ENCODE results near the gene PCSK5.

Gene PCSK5

DNA sequence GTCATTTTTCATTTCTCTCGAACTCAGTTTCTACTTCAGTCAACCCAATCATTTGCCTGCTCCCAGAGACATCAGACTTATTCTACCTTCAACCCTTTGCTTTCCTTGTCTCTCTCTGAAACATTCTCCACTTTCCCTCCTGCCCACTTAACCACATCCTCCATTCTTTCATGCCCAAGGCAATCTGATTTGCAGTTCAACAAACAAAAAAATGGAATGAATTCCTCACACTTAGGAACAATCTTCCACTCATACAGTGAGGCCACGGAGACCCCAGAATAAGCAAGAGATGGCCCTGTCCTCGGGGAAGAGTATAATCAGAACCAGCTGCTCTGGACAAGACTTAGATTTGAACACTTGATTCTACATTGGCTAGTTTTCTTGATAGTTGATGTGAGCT is 323.3 kb downstream of the PCSK5 start:
- no peak for DNase-seq

DNA sequence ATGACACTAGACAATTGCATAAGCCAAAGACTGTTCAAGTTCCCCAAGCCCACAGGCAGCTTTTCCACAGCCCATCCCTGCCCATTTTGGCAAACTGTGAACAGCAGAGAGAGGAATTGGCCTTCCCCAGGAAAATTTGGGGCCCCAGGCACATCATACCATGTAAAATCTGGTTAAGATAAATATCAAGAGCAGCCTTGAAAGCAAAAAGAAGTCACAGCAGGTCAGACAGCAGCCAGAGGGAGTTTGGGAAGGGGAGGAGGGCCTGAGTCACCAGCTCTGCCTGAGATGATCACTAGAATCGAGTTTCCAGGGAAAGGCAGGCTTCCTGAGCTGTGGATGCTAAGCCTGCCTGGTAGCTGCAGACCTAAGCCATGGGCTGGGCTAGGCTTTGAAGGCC is 324.6 kb downstream of the PCSK5 start:
- no peak for DNase-seq

DNA sequence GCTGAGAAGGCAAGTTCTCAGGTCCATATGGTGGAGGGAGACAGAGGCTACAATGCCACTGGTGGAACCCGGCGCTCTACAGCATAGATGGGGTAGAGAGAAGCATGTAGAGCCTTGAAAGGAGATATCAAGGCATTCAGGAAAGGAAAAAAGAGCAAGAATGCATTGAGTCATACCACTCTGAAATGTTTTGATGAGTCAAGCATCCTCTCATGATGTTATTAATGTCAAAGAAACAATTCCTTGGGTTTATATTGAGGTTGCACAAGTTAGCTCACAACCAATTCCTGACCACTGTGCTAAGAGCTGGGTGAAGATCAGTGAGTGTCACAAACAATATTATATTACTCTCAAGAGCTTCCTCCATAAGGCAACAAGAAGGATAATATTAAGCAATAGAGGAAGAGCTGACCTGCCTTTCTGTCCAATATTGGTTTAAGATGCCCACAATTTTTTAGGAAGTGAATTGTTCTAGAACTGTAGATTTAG is 325.7 kb downstream of the PCSK5 start:
- DNase-seq, result no peak

DNA sequence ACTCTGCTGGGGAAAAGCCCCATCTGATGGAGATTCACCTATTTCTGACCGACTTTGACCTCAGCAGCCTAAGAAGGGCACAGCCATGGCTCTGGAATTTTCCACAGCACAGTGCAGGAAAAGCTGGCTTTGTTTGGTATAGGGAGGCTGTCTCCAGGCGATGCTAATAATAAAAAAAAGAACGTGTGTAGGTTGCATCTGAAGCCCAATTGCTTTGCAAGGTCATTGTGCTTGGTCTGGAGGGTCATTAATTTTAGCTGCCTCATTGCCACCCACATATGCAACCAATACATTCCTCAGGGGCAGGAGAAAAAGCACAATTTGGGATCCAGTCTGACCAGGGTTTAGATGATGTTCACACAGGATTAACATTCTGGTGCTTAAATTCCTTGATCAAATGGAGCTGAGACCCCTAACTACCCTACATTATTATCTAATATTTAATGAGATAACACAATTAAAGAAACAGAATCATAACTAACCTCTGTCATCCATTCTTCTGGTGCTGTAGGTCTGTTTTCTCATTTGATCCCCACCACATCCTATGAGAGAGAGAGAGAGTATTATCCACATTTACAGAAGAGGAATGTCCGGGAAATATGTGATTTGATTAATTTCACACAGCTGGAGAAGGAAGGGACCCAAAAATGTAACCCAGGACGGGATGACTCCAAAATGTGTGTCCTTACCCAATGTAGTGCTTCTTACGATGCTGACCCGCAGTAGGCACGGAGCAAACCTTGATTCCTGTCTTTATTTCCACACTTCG is 327.8 kb downstream of the PCSK5 start:
- DNase-seq, result no peak

DNA sequence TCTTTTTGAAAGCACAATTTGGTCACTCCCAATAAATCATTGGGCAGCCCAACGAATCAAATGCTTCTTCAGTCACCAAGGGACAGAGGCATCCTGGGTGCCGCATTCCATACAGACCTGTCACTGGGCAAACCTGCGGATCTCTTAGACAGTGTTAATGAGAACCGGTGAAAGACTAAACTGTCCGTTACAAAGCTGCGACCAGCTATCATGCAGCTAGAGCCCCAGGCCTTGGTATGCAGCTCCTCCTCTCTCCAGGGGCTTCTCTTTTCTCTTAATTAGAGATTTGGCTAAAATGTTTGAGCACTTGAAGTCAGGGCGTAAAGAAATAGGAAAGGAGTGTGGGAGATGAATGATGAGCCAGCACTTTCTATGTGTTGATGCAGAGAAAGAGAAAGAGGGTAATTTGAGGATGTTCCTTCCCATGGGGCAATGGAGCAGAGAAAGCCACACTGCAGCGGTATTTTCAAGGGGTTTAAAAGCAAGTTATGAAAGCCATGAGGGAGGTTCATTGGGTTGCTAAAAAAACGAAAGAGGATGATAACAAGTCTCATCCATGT is 328.5 kb downstream of the PCSK5 start:
- DNase-seq, result no peak

DNA sequence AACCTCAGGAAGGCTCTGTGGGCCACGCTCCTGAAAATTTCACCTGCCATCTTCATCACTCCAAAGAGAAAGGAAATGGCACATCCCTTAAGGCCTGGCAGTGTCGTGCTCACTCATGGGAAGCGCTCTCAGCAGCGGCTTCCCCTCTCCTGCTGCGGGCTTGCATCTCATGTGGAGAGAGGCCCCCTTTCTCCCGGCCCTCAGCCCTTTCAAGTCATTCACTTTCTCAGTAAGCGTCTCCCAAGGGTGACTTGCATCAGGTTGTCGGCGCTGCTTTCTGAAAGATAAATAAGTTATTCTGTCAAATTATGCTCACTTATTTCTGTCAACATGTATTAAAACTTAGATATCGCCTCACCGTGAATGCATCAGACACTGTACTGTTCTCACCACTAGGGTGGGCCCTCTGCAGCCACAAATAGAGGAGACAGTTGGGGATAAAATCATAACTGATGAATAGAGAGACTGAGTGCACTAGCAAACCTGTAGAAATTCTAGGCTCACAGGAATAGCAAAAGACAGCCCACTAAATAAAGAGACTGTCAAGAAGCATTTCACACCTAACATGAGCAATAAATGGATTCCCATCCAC is 329.2 kb downstream of the PCSK5 start:
- DNase-seq, result no peak

DNA sequence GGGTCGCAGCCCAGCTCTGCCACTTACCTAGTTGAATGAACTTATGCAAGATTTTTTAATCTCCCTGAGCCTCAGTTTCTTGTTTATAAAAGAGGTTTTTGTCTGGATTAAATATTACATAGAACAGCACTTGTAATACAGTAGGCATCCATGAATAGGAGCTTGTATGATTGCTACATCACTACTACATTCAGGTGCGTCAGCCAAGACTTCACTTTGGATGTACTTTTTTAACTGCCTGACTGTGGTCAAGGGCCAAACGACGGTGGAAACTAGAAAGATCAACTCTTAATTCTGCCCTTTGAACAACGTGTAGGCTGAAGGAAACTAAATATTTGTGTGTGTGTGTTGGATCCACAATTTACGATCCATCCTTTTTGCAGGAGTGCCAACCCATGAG is 330.9 kb downstream of the PCSK5 start:
- DNase-seq, result no peak

DNA sequence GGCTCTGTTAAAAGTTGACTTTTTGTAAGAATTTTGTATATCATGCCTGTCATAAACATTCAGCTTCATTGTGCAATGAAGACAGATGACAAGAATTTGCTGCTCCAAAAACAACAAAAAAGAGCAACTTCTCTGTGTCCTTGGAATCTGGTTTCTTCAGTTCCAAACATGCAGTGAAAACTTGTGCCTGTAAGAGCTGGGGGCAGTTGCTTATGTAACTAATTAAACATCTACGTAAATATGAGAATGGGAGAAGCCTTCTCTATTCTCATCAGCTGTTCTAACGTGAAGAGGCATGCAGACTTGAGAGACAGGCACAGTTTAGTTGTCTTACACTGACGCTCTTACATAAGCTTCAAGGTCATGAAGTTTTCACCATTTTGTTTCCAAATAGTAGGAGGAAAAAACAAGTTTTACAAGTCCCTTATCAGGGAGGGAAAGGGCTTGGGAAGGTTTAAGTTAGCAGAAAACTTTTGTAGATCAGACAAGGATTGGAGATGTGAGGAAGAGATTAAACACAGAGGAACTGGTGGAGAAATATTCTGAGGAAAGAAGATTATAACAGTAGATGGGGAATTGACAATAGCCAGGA is 333.4 kb downstream of the PCSK5 start:
- no peak for DNase-seq

DNA sequence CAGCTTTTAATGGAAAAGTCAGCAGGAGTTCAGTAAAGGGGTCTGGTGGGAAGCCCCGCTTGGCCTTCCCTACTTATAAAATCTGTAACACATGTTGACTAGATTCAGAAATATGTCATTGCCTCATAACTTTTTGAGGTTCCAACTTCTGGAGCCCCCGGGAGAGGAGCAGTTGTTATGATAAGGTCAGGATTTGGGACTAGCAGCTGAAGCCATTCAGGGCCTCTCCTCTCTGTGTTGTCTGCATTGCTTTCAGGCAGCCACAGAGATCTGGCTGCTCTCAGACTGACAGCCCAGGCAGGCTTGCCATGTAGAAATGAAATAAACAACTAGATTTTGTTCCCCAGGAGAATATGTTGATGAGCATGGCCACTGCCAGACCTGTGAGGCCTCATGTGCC is 336.7 kb downstream of the PCSK5 start:
- no peak for DNase-seq

DNA sequence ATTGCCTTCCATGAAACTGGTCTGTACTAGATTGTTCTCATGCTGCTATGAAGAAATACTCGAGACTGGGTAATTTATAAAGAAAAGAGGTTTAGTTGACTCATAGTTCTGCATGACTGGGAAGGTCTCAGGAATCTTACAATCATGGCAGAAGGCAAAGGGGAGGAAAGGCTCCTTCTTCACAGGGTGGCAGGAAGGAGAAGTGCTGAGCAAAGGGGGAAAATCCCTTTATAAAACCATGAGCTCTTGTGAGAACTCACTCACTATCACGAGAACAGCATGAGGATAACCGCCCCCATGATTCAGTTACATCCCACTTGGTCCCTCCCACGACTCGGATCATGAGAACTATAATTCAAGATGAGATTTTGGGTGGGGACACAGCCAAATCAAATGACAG is 340.5 kb downstream of the PCSK5 start:
- DNase-seq, result no peak

DNA sequence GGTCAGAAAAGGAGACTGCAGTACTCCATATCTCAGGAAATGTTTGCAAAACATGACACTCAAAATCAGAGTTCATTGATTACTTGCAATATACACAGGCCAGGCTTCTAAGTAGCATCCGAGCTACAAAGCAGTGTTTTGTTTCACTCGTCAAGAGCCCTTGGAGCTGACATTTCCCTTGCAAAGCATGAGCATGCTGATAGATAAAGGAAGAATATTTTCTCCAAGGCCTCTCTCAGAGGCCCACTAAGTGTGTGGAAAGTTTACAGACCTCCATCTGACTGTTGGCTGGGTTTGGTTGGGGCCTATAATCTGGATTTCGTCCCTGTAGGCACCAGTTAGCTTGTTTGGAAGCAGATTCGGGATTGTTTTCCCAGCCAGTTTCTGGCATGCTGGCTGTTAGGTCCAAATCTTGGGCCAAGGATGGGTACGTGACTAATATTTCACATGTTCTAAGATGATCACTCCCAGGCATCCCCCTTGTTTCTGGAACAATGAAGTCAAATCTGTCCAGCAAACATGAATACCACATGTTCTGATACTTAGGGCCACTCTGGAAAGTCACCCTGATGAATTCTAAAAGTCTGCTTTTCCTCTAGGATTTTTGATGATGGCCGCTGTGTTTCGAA is 342.5 kb downstream of the PCSK5 start:
- DNase-seq, result no peak

DNA sequence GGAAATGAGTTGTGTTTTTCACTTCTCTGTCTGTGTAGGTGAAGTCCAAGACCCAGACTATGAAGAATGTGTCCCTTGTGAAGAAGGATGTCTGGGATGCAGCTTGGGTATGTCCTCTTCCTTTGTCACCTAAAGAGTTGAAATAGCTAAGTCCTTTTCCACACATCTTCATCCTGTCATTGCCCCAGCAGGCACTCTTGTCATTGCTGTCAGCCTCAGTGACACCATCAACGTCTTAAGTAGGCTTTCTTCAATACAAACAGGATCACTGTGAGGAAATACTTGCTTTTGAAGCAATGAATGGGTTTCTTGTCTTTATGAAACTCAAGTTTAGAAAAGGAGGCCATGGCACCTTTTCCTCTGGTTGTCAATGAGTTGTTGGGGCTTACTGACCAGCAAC is 350.1 kb downstream of the PCSK5 start:
- DNase-seq, result no peak

DNA sequence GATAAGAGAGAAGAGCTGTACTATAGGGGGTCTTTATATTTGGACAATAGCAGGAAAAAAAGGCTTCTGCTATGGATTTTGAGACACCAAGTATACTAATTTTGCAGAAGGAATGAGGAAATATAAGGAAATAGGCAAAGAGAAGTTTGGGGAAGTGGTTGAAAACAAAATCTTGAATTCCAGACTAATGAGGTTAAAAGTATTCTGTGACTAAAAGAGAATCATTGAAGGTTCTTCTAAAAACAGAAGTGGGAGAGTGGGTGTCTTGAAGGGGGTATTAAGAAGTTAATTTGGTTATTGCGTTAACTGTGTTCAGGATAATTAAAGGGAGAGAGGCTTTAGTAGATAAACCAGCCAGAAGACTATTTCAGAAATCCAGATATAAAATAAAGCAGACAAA is 355.0 kb downstream of the PCSK5 start:
- DNase-seq, result no peak

DNA sequence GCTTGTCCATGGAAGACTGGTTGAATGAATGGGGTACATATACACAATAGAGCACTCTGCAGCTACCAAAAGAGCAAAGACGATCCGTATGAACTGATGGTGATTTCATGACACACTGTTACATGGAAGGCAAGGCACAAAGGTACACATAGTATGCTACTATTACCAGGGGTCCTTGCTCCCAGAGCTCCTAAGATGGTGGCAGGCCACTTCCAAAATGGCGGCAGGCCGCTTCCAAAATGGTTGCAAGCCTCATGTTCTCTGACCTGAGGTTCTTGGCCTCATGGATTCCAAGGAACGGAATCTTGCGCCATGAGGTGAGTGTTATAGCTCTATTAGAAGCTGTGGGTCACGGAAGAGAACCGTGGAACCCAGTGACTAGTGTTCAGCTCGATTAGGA is 356.2 kb downstream of the PCSK5 start:
- no peak for DNase-seq

DNA sequence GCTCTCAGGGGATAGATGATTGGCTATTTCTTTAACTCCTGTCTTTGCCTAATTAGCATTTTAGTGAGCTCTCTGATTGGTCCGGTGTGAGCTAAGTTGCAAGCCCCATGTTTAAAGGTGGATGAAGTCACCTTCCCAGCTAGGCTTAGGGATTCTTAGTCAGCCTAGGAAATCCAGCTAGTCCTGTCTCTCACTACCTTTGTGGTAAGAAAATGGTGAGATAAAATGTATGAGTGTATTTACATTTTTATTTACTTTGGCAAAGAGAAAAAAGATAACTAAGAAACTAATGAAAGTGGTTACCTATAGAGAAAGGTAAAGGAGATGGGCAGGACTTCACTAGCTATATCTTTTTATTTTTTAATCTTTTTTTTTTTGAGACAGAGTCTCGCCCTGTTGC is 357.0 kb downstream of the PCSK5 start:
- DNase-seq, result no peak

DNA sequence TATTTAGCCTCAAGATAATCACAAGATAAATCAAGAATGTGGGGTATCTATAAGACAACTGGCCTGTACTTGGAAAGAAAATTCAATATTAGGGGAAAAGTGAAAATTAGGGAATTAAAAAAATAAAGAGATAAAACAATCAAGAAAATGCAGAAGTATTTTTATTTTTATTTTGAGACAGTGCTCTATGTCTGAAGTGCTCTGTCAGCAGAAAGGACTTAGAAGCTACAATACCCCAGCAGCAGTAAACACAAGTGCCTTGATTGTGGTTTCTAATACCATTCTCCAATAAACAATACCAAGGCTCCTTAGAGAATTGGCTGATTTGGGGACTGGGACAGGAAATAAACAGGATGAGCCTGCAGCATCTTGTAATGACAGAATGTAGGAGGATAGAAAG is 358.8 kb downstream of the PCSK5 start:
- DNase-seq, result no peak

DNA sequence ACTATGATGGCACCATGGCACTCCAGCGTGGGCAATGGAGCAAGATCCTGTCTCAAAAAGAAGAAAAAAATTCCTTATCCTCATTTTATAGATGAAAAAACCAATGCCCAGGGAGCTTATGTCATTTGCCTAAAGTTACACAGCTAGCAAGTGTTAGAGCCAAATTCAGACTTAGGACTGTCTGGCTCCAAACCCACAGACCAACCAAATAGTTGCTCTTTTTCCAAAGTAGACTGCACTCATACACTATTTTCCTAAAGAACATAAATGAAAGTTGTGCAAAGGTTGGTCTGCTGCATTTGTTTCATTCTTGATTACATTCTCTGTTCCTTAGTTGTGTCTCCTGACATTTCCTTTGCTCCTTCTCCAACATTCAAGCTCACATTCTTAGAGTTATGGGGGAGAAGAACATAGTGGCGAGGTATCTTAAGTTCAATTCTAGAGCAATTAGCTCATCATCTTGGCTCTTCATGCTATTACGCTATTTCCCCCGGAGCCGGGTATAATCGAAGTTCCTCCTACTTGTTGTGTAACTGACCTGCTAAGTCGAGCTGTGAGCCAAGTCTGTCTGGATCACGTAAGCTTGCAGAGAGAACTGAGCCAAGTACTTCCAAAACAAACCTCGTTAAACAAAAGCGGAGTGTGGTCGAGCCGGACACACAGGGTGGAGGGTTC is 365.4 kb downstream of the PCSK5 start:
- no peak for DNase-seq

DNA sequence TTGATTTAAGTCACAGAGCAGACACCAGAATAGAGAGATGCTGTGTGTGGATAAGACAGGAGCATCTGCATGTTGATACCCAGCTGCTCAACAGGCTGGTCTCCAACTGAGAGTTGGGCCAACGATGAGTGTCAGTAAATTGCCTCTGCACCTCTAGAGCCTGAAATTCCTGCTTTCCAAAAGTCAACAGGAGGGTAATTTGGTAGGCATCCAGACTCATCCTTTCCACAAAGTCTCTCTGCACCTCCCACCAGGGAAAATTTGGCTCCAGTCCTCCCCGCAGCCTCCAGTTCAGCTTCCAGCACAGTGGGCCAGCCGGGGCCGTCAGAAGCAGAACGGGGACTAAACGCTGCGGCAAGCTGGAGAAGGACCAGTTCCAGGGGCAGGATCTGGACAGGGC is 366.8 kb downstream of the PCSK5 start:
- DNase-seq, result no peak

DNA sequence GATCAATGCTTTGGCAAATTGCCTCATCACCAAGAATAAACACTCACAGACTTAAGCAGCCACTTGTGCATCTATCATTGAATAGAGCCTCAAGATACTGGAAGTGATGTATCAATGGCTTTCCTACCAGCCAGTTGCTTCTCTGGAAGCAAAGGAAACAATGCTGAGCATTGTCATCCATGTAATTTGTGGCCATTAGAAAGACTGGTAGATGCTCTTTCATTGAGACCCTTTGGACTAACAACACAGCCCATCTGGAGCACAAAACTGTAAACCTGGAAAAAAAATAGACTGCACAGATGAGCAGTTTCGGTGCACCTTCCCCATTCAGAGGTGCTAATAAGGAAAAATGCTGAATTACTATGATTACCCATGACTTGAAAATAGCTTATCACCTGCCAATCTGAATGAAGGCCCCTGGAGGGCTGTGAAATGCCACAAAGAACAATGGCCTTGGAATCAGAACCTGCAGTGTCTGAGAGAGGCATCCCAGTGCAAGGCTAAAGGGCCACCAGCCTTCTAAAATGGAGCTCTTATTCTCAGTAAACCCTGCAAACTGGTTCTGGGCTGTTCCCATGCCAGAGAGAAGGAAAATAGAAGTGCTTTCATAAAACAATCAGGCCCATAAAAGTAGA is 376.3 kb downstream of the PCSK5 start:
- no peak for DNase-seq

DNA sequence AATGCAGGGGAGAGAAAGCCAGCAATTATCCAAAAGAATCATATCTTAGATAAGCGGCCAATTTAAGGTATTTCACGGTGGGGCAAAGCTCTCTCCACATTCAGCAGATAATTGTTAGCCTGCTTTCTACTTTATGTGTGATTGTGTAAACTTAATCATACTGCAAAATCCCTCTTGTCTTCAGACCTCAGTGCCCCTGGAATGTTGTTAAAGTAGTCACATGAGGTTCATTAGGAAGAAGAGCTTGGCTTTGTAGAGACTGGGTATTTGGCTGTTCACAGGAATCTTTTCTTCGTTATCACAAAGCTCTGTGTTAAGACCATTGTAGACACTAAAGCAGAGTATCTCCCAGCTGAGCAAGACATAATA is 376.8 kb downstream of the PCSK5 start:
- DNase-seq, result no peak

DNA sequence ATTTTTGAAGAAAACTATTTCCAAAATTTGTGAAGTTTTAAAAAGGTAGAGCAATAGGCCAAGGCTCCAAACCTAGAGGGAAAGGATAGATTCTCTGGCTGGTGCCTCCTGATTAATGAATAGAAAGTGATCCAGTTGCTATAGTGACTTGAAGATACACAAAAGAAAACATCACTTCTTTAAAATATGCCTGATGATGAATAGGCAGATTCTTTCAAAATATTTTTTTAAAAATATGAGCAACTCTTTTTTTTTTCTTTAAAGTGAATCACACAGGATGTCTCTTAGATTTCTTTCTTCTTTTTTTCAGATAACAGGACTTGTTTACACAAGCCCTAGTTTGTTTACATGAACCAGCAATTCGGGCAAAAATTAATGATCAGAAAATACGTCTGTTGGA is 379.3 kb downstream of the PCSK5 start:
- no peak for DNase-seq

DNA sequence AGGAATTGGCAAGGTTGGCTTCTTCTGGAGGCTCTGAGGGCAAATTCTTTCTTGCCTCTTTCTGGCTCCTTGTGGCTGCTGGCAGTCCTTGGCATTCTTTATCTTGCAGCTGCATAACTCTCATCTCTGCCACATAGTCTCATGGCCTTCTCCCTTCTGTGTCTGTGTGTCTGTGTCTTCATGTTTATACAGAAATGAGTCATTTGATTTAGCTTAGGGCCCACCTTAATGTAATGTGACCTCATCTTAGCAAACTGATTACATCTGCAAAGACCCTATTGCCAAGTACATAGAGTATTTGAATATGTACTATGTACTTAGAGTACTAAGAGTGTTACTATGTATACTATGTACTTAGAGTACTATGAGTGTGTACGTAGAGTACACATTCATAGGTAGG is 381.3 kb downstream of the PCSK5 start:
- DNase-seq, result no peak

DNA sequence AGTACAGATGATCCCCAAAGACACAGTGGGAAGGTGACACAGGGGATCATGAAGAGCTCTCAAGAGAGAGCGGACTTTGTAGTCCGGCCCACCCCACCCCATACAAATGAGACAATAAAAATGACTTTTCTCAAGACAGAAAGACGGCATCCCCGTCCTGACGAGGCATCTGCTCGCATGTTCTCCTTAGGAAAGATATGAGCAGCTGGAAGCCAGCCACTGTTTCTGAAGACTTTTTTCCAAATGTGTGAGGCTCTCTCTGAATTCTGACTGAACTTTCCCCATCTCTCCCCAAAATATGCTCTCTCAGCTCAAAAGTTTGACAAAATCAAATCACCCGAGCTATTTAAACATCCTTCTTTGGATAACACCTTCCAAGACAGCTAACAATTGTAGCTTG is 398.6 kb downstream of the PCSK5 start:
- no peak for DNase-seq
